Sigmoid colon (tissue), 7 donors: ENCODE measurements around the gene CTSA. TPM values are rescaled to one million over a fixed set of nuclear protein-coding genes. Genes with fewer than 3 reads are reported as not detected.

Source experiments
- DNase-seq: peaks from one replicate; pipeline ENCODE4 v3.0.0-alpha.2; 2019
- H3K27ac ChIP-seq, 4 donors: fragments of 200-600 bp; sonication (generic); one replicate each; pipeline ENCODE4 v1.5.1; 2016 to 2019; ENCODE audit warnings: mild to moderate bottlenecking in 1 of 4
- H3K27me3 ChIP-seq, 3 donors: fragments of 200-600 bp; sonication (generic); one replicate each; pipeline ENCODE4 v1.5.1; 2019; ENCODE audit warnings: mild to moderate bottlenecking in 1 of 3
- H3K36me3 ChIP-seq, 4 donors: fragments of 200-600 bp; sonication (generic); one replicate each; pipeline ENCODE4 v1.5.1; 2016 to 2019
- H3K4me1 ChIP-seq, 4 donors: fragments of 200-600 bp; sonication (generic); one replicate each; pipeline ENCODE4 v1.5.1; 2017 to 2019
- H3K4me3 ChIP-seq, 4 donors: fragments of 200-600 bp; sonication (generic); one replicate each; pipeline ENCODE4 v1.5.1; 2017 to 2019; ENCODE audit warnings: mild to moderate bottlenecking in 2 of 4, moderate library complexity in 1 of 4
- H3K9me3 ChIP-seq, 4 donors: fragments of 200-600 bp in 3 of 4; sonication (generic) in 3 of 4; one replicate each; pipeline versions ENCODE4 v1.5.1 to v1.6.1; 2013 to 2019
- CTCF ChIP-seq, 4 experiments: fragments of 450-650 bp in 3 of 4; fragments of 200-600 bp in 1 of 4; IDR thresholded peaks; one replicate each; pipeline ENCODE4 v1.5.1; 2016 to 2019; ENCODE audit warnings: antibody characterized with exemption in 4 of 4, mild to moderate bottlenecking in 3 of 4, moderate library complexity in 2 of 4
- EP300 ChIP-seq, 4 donors: sonication (generic); formaldehyde crosslinking; IDR thresholded peaks; one replicate each; pipeline ENCODE4 v1.6.1; 2017; ENCODE audit warnings: antibody characterized with exemption in 4 of 4
- POLR2A ChIP-seq, 2 donors: fragments of 450-650 bp; IDR thresholded peaks; one replicate each; pipeline ENCODE4 v1.6.1; 2016; ENCODE audit warnings: antibody characterized with exemption in 2 of 2, mild to moderate bottlenecking in 2 of 2, moderate library complexity in 2 of 2
- POLR2AphosphoS5 ChIP-seq, 4 donors: sonication (generic); formaldehyde crosslinking; IDR thresholded peaks; one replicate each; pipeline ENCODE4 v1.6.1; 2017; ENCODE audit warnings: antibody characterized with exemption in 4 of 4
- WGBS, 2 donors: extraction: QIAGEN DNeasy Blood & Tissue Kit; methylation state at CpG; one replicate each; pipeline ENCODE4 v1.1.7; 2013; 5-methylcytosine and 5-hydroxymethylcytosine counted together
- intact Hi-C: fragments of 100-400 bp; cut with DNase I; formaldehyde crosslinking; loops from one replicate; pipeline ENCODE4 v1.15.1; 2023
- polyA plus RNA-seq, 3 donors: library from polyadenylated mRNA; stranded (reverse); fragments of 200-250 nt; gene quantifications; one replicate each; pipeline ENCODE4 v1.2.3, GENCODE V29; 2013
- total RNA-seq, 4 donors: library from RNA; depleted of rRNA; stranded (reverse); fragments of >200 nt; gene quantifications; one replicate each; pipeline ENCODE4 v1.1.0, GENCODE V29; 2016
- donor health status: healthy with polysubstance abuse.
- donor health status: Bipolar disorder and iron deficiency.
- donor health status: healthy.

CTSA gene
- total and polyA plus RNA-seq, 7 donors: 45.7 to 203 (median 64.9) TPM

- intact Hi-C loops: no loop called here
- H3K36me3 ChIP-seq: no peaks in the 10 kb centered on the region
- peaks cover 0 to 37% (median 31%) of the 10 kb centered on the region in 4 donors for H3K4me1 ChIP-seq
- H3K9me3 ChIP-seq: no peaks in the 10 kb centered on the region
- TF ChIP-seq POLR2AphosphoS5 (IDR thresholded peaks at IDR 0.05) (no peak), EP300 (IDR thresholded peaks at IDR 0.05) (no peak), CTCF (IDR thresholded peaks at IDR 0.05) (no peak), POLR2A (IDR thresholded peaks at IDR 0.05) (no peak)
- DNase-seq: no peak
- no peak overlapping the region for H3K27ac ChIP-seq
- 95 to 97% methylated on average over 5 of the region's 5 CpGs for WGBS, 2 donors
- no peaks in the 10 kb centered on the region for H3K27me3 ChIP-seq
- no peak overlapping the region for H3K4me3 ChIP-seq
Measured at GRCh38 chr20:45859916-45860315, 31.2 kb upstream of the CTSA start.

DNA sequence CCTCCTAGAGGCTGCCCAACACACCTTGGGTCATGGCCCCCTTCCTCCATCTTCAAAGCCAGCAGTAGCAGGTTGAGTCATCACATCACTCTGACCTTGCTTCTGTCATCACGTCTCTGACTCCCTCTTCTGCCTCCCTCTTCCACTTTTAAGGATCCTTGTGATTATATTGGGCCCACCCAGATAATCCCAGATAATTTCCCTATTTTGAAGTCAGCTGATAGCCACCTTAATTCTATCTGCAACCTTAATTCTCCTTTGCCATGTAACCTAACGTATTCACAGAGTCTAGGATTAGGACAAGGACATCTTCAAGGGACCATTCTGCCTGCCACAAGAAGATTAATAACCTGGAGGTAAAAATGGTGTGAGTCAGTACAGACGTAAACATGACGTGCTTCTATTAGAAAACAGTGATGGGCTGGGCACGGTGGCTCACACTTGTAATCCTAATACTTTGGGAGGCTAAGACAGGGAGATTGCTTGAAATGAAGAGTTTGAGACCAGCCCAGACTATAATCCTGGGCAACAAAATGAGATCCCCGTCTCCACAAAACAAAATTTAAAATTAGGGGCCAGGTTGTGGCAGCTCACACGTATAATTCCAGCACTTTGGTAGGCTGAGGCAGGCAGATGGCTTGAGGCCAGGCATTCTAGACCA lies 30.4 kb upstream of the CTSA start:
- Histone ChIP-seq H3K4me3 (no peak overlapping the region), H3K27me3 (no peaks in the 10 kb centered on the region), H3K36me3 (no peaks in the 10 kb centered on the region), H3K27ac (no peak overlapping the region), H3K4me1 (peaks cover 0 to 29% (median 23%) of the 10 kb centered on the region in 4 donors), H3K9me3 (no peaks in the 10 kb centered on the region)
- intact Hi-C loops: no loop called here
- no peak for TF ChIP-seq CTCF (IDR thresholded peaks at IDR 0.05)
- no peak for TF ChIP-seq EP300 (IDR thresholded peaks at IDR 0.05)
- TF ChIP-seq POLR2AphosphoS5 (IDR thresholded peaks at IDR 0.05): no peak
- 62 to 77% methylated on average over 7 of the region's 7 CpGs for WGBS, 2 donors
- peak; percentile 3 for DNase-seq

GRCh38 chr20:45861221-45862075 lies 29.7 kb upstream of the CTSA start:
- Histone ChIP-seq H3K4me3 (no peak overlapping the region), H3K27me3 (no peaks in the 10 kb centered on the region), H3K27ac (no peak overlapping the region), H3K4me1 (peaks cover 0 to 21% (median 15%) of the 10 kb centered on the region in 4 donors), H3K36me3 (no peaks in the 10 kb centered on the region), H3K9me3 (no peaks in the 10 kb centered on the region)
- WGBS, 2 donors: 70 to 88% methylated on average over 7 of the region's 7 CpGs
- intact Hi-C loops: no loop called here
- DNase-seq: no peak
- TF ChIP-seq POLR2AphosphoS5 (IDR thresholded peaks at IDR 0.05) (no peak), POLR2A (IDR thresholded peaks at IDR 0.05) (no peak), CTCF (IDR thresholded peaks at IDR 0.05) (no peak), EP300 (IDR thresholded peaks at IDR 0.05) (no peak)

- 65 to 87% methylated on average over 7 of the region's 7 CpGs for WGBS, 2 donors
- peaks cover 0 to 18% (median 8%) of the 10 kb centered on the region in 4 donors for H3K4me1 ChIP-seq
- no peaks in the 10 kb centered on the region for H3K27me3 ChIP-seq
- no peak overlapping the region for H3K4me3 ChIP-seq
- TF ChIP-seq EP300 (IDR thresholded peaks at IDR 0.05): no peak
- no peaks in the 10 kb centered on the region for H3K9me3 ChIP-seq
- no peak overlapping the region for H3K27ac ChIP-seq
- intact Hi-C loops: no loop called here
- no peaks in the 10 kb centered on the region for H3K36me3 ChIP-seq
- no peak for DNase-seq
Measured at GRCh38 chr20:45863543-45864470, 27.3 kb upstream of the CTSA start.
